Loucy (cell line): ENCODE measurements around the gene RBFA.
A peak's percentile ranks its signal among the peaks of the same experiment; 100 is the strongest.

Experiments
- H2AFZ ChIP-seq: fragments of 200-600 bp; sonication (generic); 2 replicates; pipeline ENCODE4 v1.6.0; 2016; ENCODE audit warnings: antibody characterized with exemption, mild to moderate bottlenecking, low read length, moderate library complexity
- H3F3A ChIP-seq: fragments of 200-600 bp; 2 replicates; pipeline ENCODE4 v1.6.0; 2016; ENCODE audit warnings: antibody characterized with exemption, low read depth, mild to moderate bottlenecking
- H3K27me3 ChIP-seq: fragments of 200-600 bp; sonication (generic); 2 replicates; pipeline ENCODE4 v1.6.1; 2014; ENCODE audit warnings: low read length, mild to moderate bottlenecking; ENCODE audit not compliant: insufficient read depth, poor library complexity, severe bottlenecking
- H3K36me3 ChIP-seq: fragments of 200-600 bp; sonication (generic); 2 replicates; pipeline ENCODE4 v1.6.1; 2016; ENCODE audit warnings: low read length; ENCODE audit not compliant: insufficient read depth
- H3K4me1 ChIP-seq: fragments of 200-600 bp; sonication (generic); 2 replicates; pipeline ENCODE4 v1.5.1; 2014; ENCODE audit warnings: low read length, mild to moderate bottlenecking; ENCODE audit not compliant: insufficient read depth, poor library complexity, severe bottlenecking
- H3K4me2 ChIP-seq: fragments of 200-600 bp; sonication (generic); 2 replicates; pipeline ENCODE4 v1.6.0; 2014; ENCODE audit warnings: antibody characterized with exemption, low read length, low read depth, mild to moderate bottlenecking; ENCODE audit not compliant: poor library complexity, severe bottlenecking
- H3K4me3 ChIP-seq: fragments of 200-600 bp; sonication (generic); 2 replicates; pipeline ENCODE4 v1.5.1; 2014; ENCODE audit warnings: low read length, mild to moderate bottlenecking, mixed read lengths; ENCODE audit not compliant: poor library complexity, severe bottlenecking
- H3K79me2 ChIP-seq: fragments of 200-600 bp; sonication (generic); 2 replicates; pipeline ENCODE4 v1.6.1; 2014; ENCODE audit warnings: low read length; ENCODE audit not compliant: insufficient read depth
- H3K9ac ChIP-seq: fragments of 200-600 bp; sonication (generic); 2 replicates; pipeline ENCODE4 v1.6.0; 2014; ENCODE audit warnings: mild to moderate bottlenecking, low read depth, low read length, moderate library complexity; ENCODE audit not compliant: poor library complexity, severe bottlenecking
- H3K9me2 ChIP-seq: fragments of 200-600 bp; sonication (generic); replicated peaks from 2 replicates; pipeline ENCODE4 v1.6.1; 2016; ENCODE audit warnings: low read depth, low read length, mixed read lengths
- H3K9me3 ChIP-seq: fragments of 200-600 bp; sonication (generic); 2 replicates; pipeline ENCODE4 v1.6.1; 2014; ENCODE audit warnings: mild to moderate bottlenecking, antibody characterized with exemption, low read length, low read depth; ENCODE audit not compliant: insufficient read depth
- H4K20me1 ChIP-seq: fragments of 200-600 bp; sonication (generic); 2 replicates; pipeline ENCODE4 v1.6.0; 2014; ENCODE audit warnings: antibody characterized with exemption, low read length, mild to moderate bottlenecking; ENCODE audit not compliant: insufficient read depth, poor library complexity, severe bottlenecking
- EZH2phosphoT487 ChIP-seq: fragments of 200-600 bp; IDR thresholded peaks from 2 replicates; pipeline ENCODE4 v1.6.1; 2018; ENCODE audit warnings: antibody characterized with exemption, mild to moderate bottlenecking, moderate library complexity, borderline replicate concordance
- TF ChIP-seq, protein P1 (sequence below): fragments of 200-600 bp; sonication (generic); conservative IDR thresholded peaks from 2 replicates; pipeline ENCODE4 v1.5.1; 2014; ENCODE audit warnings: mild to moderate bottlenecking, antibody characterized with exemption, low read length

The RBFA gene

DNA sequence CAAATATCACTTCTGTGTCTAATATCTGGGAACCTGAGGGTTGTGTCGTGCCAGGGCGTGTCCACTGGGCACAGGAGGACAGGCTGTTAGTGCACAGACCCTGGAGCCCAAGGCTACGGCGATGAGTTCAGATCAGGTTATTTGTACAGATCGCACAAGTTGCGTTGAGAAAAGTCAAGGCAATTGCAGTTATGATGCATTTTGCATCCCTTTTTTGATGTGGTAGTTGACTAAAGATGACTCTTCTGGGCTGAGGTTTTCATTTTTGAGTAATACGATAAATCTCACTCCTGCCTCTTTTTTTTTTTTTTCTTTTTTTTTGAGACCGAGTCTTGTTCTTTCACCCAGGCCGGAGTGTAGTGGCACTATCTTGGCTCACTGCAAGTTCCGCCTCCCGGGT, 7.2 kb downstream of the RBFA start:
- H3K9me3 ChIP-seq: no peaks in the 10 kb centered on the region
- no peak overlapping the region for H3K4me2 ChIP-seq
- H3K27me3 ChIP-seq: no peaks in the 10 kb centered on the region
- H3K4me3 ChIP-seq: no peak overlapping the region
- H3F3A ChIP-seq: 0 out of 2 replicates have a peak, but pooled peaks cover 4% of the 10 kb centered on the region
- H3K79me2 ChIP-seq: peaks cover 10% of the 10 kb centered on the region
- peaks cover 14% of the 10 kb centered on the region for H3K4me1 ChIP-seq
- no peaks in the 10 kb centered on the region for H3K9me2 ChIP-seq
- H3K9ac ChIP-seq: no peak overlapping the region
- H4K20me1 ChIP-seq: peaks cover under 1% of the 10 kb centered on the region
- H3K36me3 ChIP-seq: peaks cover 13% of the 10 kb centered on the region; the same call in 1 of the 2 replicates
- TF ChIP-seq EZH2phosphoT487: no peak
- TF ChIP-seq, protein P1, sequence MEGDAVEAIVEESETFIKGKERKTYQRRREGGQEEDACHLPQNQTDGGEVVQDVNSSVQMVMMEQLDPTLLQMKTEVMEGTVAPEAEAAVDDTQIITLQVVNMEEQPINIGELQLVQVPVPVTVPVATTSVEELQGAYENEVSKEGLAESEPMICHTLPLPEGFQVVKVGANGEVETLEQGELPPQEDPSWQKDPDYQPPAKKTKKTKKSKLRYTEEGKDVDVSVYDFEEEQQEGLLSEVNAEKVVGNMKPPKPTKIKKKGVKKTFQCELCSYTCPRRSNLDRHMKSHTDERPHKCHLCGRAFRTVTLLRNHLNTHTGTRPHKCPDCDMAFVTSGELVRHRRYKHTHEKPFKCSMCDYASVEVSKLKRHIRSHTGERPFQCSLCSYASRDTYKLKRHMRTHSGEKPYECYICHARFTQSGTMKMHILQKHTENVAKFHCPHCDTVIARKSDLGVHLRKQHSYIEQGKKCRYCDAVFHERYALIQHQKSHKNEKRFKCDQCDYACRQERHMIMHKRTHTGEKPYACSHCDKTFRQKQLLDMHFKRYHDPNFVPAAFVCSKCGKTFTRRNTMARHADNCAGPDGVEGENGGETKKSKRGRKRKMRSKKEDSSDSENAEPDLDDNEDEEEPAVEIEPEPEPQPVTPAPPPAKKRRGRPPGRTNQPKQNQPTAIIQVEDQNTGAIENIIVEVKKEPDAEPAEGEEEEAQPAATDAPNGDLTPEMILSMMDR: no peak
- no peak overlapping the region for H2AFZ ChIP-seq

DNA sequence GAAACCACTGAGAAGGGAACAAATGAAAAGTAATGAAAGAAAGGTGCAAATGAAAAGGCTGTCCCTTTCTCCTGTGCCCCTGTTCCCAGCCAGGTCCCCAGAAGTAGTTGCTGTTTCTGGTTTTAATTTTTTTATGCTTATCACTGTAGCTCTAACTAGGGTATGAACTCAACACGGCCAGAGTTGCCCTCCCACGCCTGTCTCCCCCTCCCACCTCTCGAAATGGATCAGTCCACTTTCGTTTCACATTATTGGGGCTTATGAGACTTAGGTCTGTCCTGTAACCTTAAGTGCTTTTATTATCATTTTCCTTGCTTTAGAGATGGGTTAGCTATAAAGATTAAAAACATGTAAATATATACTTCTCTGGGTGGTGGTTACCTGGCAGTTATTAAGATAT, 8.6 kb downstream of the RBFA start:
- TF ChIP-seq EZH2phosphoT487: no peak
- TF ChIP-seq, protein P1: no peak
- no peaks in the 10 kb centered on the region for H3K9me2 ChIP-seq
- H4K20me1 ChIP-seq: no peaks in the 10 kb centered on the region
- H3F3A ChIP-seq: no peaks in the 10 kb centered on the region
- no peak overlapping the region for H3K9ac ChIP-seq
- H3K27me3 ChIP-seq: no peaks in the 10 kb centered on the region
- no peak overlapping the region for H3K4me3 ChIP-seq
- no peak overlapping the region for H3K4me2 ChIP-seq
- peaks cover 9% of the 10 kb centered on the region for H3K4me1 ChIP-seq
- peaks cover 13% of the 10 kb centered on the region; the same call in 1 of the 2 replicates for H3K36me3 ChIP-seq
- H2AFZ ChIP-seq: no peak overlapping the region
- no peaks in the 10 kb centered on the region for H3K9me3 ChIP-seq
- no peaks in the 10 kb centered on the region for H3K79me2 ChIP-seq

DNA sequence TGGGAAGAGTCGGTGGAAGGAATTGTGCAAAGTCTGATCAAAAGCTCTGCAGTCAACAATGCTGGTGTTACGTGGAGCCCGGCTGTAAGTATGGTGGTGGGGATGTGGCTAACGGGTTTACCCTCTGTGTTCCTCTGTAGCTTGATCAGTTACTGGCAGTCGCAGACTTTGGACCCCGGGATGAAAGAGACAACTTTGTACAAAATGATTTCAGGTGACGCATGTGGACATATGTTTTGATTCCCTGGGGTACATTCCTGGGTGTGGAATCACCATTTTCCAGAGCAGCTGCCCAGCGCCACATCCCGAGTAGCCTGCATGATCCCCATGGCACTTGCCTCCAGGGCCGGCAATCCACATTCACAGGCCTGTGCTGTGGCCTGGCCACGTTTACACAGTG, 9.8 kb downstream of the RBFA start:
- no peaks in the 10 kb centered on the region for H4K20me1 ChIP-seq
- H3K36me3 ChIP-seq: 0 out of 2 replicates have a peak, but pooled peaks cover 8% of the 10 kb centered on the region
- H3K27me3 ChIP-seq: no peaks in the 10 kb centered on the region
- no peak overlapping the region for H2AFZ ChIP-seq
- H3K4me3 ChIP-seq: no peak overlapping the region
- H3K79me2 ChIP-seq: no peaks in the 10 kb centered on the region
- H3K9ac ChIP-seq: no peak overlapping the region
- peaks cover 9% of the 10 kb centered on the region for H3K4me1 ChIP-seq
- H3F3A ChIP-seq: no peaks in the 10 kb centered on the region
- no peaks in the 10 kb centered on the region for H3K9me2 ChIP-seq
- H3K4me2 ChIP-seq: peak overlapping the region; percentile 9
- no peak for TF ChIP-seq EZH2phosphoT487
- TF ChIP-seq, protein P1: no peak
- no peaks in the 10 kb centered on the region for H3K9me3 ChIP-seq
